HL-60 (cell line): ENCODE data around the gene ATL2.

Experiments
- DNase-seq, 2 experiments: peaks; one replicate each; pipeline ENCODE4 v3.0.0-alpha.2; 2010 to 2020; ENCODE audit warnings: low read depth in 1 of 2, low spot score in 1 of 2
- H3K27ac ChIP-seq: fragments of 250-450 bp; sonication (Bioruptor Pico); replicated peaks from 2 replicates; pipeline ENCODE4 v1.5.1; 2020; ENCODE audit warnings: mild to moderate bottlenecking, moderate library complexity
- H3K27me3 ChIP-seq: fragments of 250-450 bp; sonication (Bioruptor Pico); 2 replicates; pipeline ENCODE4 v1.5.1; 2021; ENCODE audit warnings: mild to moderate bottlenecking, moderate library complexity; ENCODE audit not compliant: insufficient read depth, poor library complexity, severe bottlenecking
- H3K4me3 ChIP-seq: replicated peaks from 2 replicates; pipeline ENCODE4 v1.5.1; 2011; ENCODE audit warnings: mild to moderate bottlenecking, control low read depth, low read length; ENCODE audit not compliant: insufficient read depth
- CTCF ChIP-seq: IDR thresholded peaks from one replicate; pipeline ENCODE4 v1.5.1; 2011; ENCODE audit warnings: low read length, control low read depth, inconsistent platforms; ENCODE audit not compliant: insufficient read depth
- GABPA ChIP-seq: IDR thresholded peaks from 2 replicates; pipeline ENCODE4 v1.6.1; 2012; ENCODE audit warnings: low read depth
- POLR2AphosphoS5 ChIP-seq: IDR thresholded peaks from 2 replicates; pipeline ENCODE4 v1.6.1; 2012; ENCODE audit warnings: low read depth
- REST ChIP-seq: IDR thresholded peaks from 2 replicates; pipeline ENCODE4 v1.6.1; 2012; ENCODE audit warnings: low read depth; ENCODE audit not compliant: insufficient replicate concordance
- SPI1 ChIP-seq: IDR thresholded peaks from 2 replicates; pipeline ENCODE4 v1.6.1; 2012; ENCODE audit warnings: low read depth, mild to moderate bottlenecking, borderline replicate concordance

ATL2 gene

GRCh38 chr2:38293152-38293865, 83.8 kb downstream of the ATL2 start:
- TF ChIP-seq SPI1 (no peak), POLR2AphosphoS5 (0 out of 2 replicates have a peak, but pooled peaks have one; percentile 39)
- Histone ChIP-seq H3K27me3 (no peaks in the 10 kb centered on the region), H3K27ac (no peak overlapping the region), H3K4me3 (no peak overlapping the region)
- DNase-seq, result no peak

DNA sequence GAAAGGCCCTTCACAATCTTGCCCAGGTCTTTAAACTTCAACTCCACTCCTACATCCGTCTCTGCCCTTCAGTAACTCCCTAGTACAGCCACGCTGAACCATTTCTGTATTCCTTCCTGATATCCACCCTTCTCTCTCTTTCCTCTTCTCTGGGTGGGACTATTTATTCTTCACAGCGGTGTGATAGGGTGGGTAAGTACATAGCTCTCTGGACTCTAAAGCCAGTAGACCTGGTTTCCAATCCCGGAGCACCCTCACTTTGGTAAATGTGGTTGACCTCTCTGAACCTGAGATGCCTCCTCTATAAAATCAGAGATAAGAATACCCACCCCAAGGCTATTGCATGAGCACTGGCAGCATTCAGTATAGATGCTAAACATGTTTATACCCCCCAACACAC, 86.7 kb downstream of the ATL2 start:
- Histone ChIP-seq H3K27me3 (no peaks in the 10 kb centered on the region), H3K27ac (no peak overlapping the region), H3K4me3 (no peak overlapping the region)
- DNase-seq, result no peak
- no peak for TF ChIP-seq SPI1
- TF ChIP-seq CTCF, result no peak
- TF ChIP-seq GABPA, result no peak

GRCh38 chr2:38284971-38285370, 92.1 kb downstream of the ATL2 start:
- no peak for DNase-seq
- no peak overlapping the region for H3K4me3 ChIP-seq
- no peak overlapping the region for H3K27ac ChIP-seq
- TF ChIP-seq POLR2AphosphoS5, result no peak
- TF ChIP-seq CTCF, result no peak
- no peak for TF ChIP-seq GABPA
- TF ChIP-seq REST, result no peak
- no peak for TF ChIP-seq SPI1
- no peaks in the 10 kb centered on the region for H3K27me3 ChIP-seq

DNA sequence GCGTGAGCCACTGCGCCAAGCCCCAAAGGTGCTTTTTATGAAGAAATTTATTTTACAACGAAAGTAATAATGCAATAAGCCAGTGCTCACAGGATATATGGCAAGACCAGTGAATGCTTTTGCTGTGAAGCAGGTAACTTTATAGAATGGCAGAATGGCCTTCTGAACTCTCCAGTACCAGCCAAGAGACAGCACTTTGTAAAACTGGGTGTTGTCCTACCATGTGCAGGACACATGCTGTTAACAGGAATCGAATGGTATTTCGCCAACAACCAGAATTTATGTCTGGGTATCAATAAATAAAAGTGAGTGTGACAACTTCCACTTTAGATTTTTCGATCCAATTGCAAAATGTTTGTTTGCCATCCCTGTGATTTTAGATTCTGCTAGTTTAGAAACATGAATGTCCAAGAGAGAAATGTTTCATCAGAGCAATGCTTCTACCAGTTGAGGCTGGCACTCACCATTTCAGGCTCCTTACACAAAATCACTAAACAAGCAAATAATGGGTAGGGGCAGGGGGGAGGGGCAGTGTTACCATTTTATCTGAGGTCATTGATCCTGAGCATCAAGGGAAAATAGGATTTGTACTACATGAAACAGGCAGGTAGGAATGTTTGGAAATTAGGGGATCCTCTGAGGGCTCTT, 95.9 kb downstream of the ATL2 start:
- Histone ChIP-seq H3K27me3 (no peaks in the 10 kb centered on the region), H3K27ac (no peak overlapping the region), H3K4me3 (no peak overlapping the region)
- TF ChIP-seq CTCF (no peak), GABPA (no peak), POLR2AphosphoS5 (no peak), REST (no peak), SPI1 (no peak)
- DNase-seq, result no peak
